Activated CD8-positive, alpha-beta T cell treated with anti-CD3 and anti-CD28 coated beads for 36 hours (primary cell): ENCODE results near the gene MCAM. TPM values are rescaled to one million over a fixed set of nuclear protein-coding genes. Genes with fewer than 3 reads are reported as not detected.

Experiments
- ATAC-seq: fragments of 200-7000 bp; cut with Tn5 transposase; one replicate; pipeline ENCODE4 v1.10.0; 2021; ENCODE audit warnings: mild to moderate bottlenecking, moderate library complexity
- CTCF ChIA-PET: fragments of 350-600 bp; sonication (Branson Sonifier 250); formaldehyde crosslinking; loops from one replicate; lab custom pipeline; 2021; ENCODE audit warnings: antibody characterized with exemption; lab: Charles Lee
- POLR2A ChIA-PET: fragments of 350-600 bp; sonication (Branson Sonifier 250); formaldehyde crosslinking; loops from one replicate; lab custom pipeline; 2021; ENCODE audit warnings: antibody characterized with exemption; lab: Charles Lee
- DNase-seq: peaks from one replicate; pipeline ENCODE4 v3.0.0-alpha.2; 2020
- H3K27ac Mint-ChIP-seq: one replicate; pipeline ENCODE4 v1.8.0; 2021; ENCODE audit warnings: mild to moderate bottlenecking, mixed read lengths
- H3K27me3 Mint-ChIP-seq: one replicate; pipeline ENCODE4 v1.8.0; 2021; ENCODE audit warnings: mixed read lengths
- H3K36me3 Mint-ChIP-seq: one replicate; pipeline ENCODE4 v1.8.0; 2021; ENCODE audit warnings: low read depth, mixed read lengths
- H3K4me1 Mint-ChIP-seq: one replicate; pipeline ENCODE4 v1.8.0; 2021; ENCODE audit warnings: low read depth, mixed read lengths
- H3K4me3 Mint-ChIP-seq: one replicate; pipeline ENCODE4 v1.8.0; 2021; ENCODE audit warnings: mild to moderate bottlenecking, moderate library complexity, mixed read lengths
- H3K9me3 Mint-ChIP-seq: one replicate; pipeline ENCODE4 v1.8.0; 2021; ENCODE audit warnings: mixed read lengths
- CTCF ChIP-seq: fragments of 200-600 bp; IDR thresholded peaks from one replicate; pipeline ENCODE4 v1.8.0; 2022; ENCODE audit warnings: antibody characterized with exemption, mild to moderate bottlenecking
- intact Hi-C: fragments of 100-400 bp; cut with micrococcal nuclease; formaldehyde crosslinking; loops from one replicate; pipeline ENCODE4 v1.10.0; 2022
- total RNA-seq, 2 experiments: library from RNA; stranded (reverse); gene quantifications; one replicate each; pipeline ENCODE4 v1.2.3, GENCODE V29; 2021

The MCAM gene
- total RNA-seq, 2 experiments from 2014 or later, result 8.0 to 8.3 TPM

- ChIA-PET CTCF (interaction anchor here (0.7 to 10.9 kb wide), 7 partner anchors 9 to 49 kb away, joined by 3 to 201 read pairs (median 4); partner anchors contain the start of gene USP2), POLR2A (interaction anchor here (1.3 kb wide), 1 partner anchor 11 kb away, joined by 8 read pairs; no protein-coding TSS in a partner anchor)
- H3K4me1 Mint-ChIP-seq, result peaks cover 29% of the 10 kb centered on the region
- no peaks in the 10 kb centered on the region for H3K9me3 Mint-ChIP-seq
- intact Hi-C loops, result no loop called here
- no peak overlapping the region for H3K4me3 Mint-ChIP-seq
- H3K27ac Mint-ChIP-seq, result no peak overlapping the region
- DNase-seq (no peak), ATAC-seq (no peak)
- no peak for TF ChIP-seq CTCF
- no peaks in the 10 kb centered on the region for H3K27me3 Mint-ChIP-seq
- H3K36me3 Mint-ChIP-seq, result peaks cover 16% of the 10 kb centered on the region
Measured at GRCh38 chr11:119332111-119332765, 15.3 kb upstream of the MCAM start.

- peaks cover 3% of the 10 kb centered on the region for H3K36me3 Mint-ChIP-seq
- POLR2A ChIA-PET, result no interaction called here
- ATAC-seq, result no peak
- no peaks in the 10 kb centered on the region for H3K9me3 Mint-ChIP-seq
- no peaks in the 10 kb centered on the region for H3K27me3 Mint-ChIP-seq
- intact Hi-C loops, result no loop called here
- H3K27ac Mint-ChIP-seq, result no peak overlapping the region
- H3K4me3 Mint-ChIP-seq, result no peak overlapping the region
- peaks cover 10% of the 10 kb centered on the region for H3K4me1 Mint-ChIP-seq
- CTCF ChIA-PET, result interaction anchor here (10.9 kb wide), 1 partner anchor 7 kb away, joined by 201 read pairs; no protein-coding TSS in a partner anchor
- no peak for DNase-seq
- no peak for TF ChIP-seq CTCF
Measured at GRCh38 chr11:119330237-119330636, 13.3 kb upstream of the MCAM start.

GRCh38 chr11:119329320-119329719, 12.4 kb upstream of the MCAM start:
- intact Hi-C loops, result loop anchor here (10.0 kb wide), 1 partner anchor 125 kb away; the partner anchor contains the start of gene CBL
- Mint-ChIP-seq H3K27me3 (no peaks in the 10 kb centered on the region), H3K4me3 (no peak overlapping the region), H3K36me3 (no peaks in the 10 kb centered on the region), H3K27ac (no peak overlapping the region), H3K4me1 (peaks cover 6% of the 10 kb centered on the region), H3K9me3 (no peaks in the 10 kb centered on the region)
- ATAC-seq (no peak), DNase-seq (no peak)
- no peak for TF ChIP-seq CTCF
- POLR2A ChIA-PET, result no interaction called here
- CTCF ChIA-PET, result no interaction called here

- Mint-ChIP-seq H3K27me3 (no peaks in the 10 kb centered on the region), H3K27ac (no peak overlapping the region), H3K4me1 (peaks cover 14% of the 10 kb centered on the region), H3K9me3 (no peaks in the 10 kb centered on the region), H3K36me3 (no peaks in the 10 kb centered on the region), H3K4me3 (no peak overlapping the region)
- ATAC-seq (no peak), DNase-seq (no peak)
- ChIA-PET CTCF (interaction anchor here (0.7 to 11.4 kb wide), 37 partner anchors 9 to 405 kb away, joined by 3 to 201 read pairs (median 8); partner anchors contain the start of genes CBL, DPAGT1, NECTIN1 and NLRX1), POLR2A (interaction anchor here (0.7 to 3.8 kb wide), 4 partner anchors 11 to 118 kb away, joined by 3 to 15 read pairs (median 6); partner anchors contain the start of gene CBL)
- no peak for TF ChIP-seq CTCF
- intact Hi-C loops, result loop anchor here (10.0 kb wide), 1 partner anchor 119 kb away; the partner anchor contains the start of gene CBL
Measured at GRCh38 chr11:119324189-119324588, 7.3 kb upstream of the MCAM start.

DNA sequence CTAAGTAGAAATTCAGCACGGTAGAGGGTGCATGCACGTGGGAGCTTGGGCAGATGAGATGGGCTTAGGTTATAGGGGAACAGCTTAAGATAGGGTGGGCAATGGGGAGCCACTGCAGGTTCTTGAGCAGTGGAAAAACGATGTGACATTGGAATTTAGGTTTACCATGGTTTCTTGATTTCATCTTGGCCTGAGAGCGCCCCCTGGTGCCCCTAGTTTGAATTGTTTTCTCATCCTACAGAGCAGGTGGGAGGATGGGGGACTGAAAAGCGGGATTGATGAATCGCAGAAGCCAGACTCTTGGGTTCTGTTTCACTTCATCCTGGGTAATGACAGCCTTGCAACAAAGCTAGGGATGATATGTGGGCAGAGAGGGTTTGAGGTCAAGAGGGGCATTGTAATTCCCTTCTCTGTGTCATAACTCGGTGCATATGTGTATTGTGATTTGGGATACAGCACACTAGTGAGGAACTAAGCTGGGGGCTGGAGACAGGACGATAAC, 6.7 kb upstream of the MCAM start:
- no peaks in the 10 kb centered on the region for H3K9me3 Mint-ChIP-seq
- CTCF ChIA-PET, result interaction anchor here (0.7 to 11.4 kb wide), 47 partner anchors 9 to 406 kb away, joined by 3 to 201 read pairs (median 5); partner anchors contain the start of genes CBL, DPAGT1, NECTIN1 and NLRX1
- POLR2A ChIA-PET, result interaction anchor here (0.7 to 3.8 kb wide), 10 partner anchors 10 to 231 kb away, joined by 3 to 15 read pairs (median 3); partner anchors contain the start of gene CBL

More for the DNA sequence above, 6.7 kb upstream of the MCAM start:
- no peak overlapping the region for H3K4me3 Mint-ChIP-seq
- H3K36me3 Mint-ChIP-seq, result no peaks in the 10 kb centered on the region
- peaks cover 18% of the 10 kb centered on the region for H3K4me1 Mint-ChIP-seq
- no peak overlapping the region for H3K27ac Mint-ChIP-seq
- ATAC-seq (no peak), DNase-seq (peak; percentile 94)
- intact Hi-C loops, result loop anchor here (10.0 kb wide), 1 partner anchor 119 kb away; the partner anchor contains the start of gene CBL
- peaks cover 3% of the 10 kb centered on the region for H3K27me3 Mint-ChIP-seq
- peak; percentile 90 for TF ChIP-seq CTCF
